ENCODE data around the gene OR2T2.
"Not testable (repeated sequence)": the region's sequence is repeated elsewhere in the genome, so short reads cannot be mapped to it uniquely, and the experiment has no call there.

Gene OR2T2

DNA sequence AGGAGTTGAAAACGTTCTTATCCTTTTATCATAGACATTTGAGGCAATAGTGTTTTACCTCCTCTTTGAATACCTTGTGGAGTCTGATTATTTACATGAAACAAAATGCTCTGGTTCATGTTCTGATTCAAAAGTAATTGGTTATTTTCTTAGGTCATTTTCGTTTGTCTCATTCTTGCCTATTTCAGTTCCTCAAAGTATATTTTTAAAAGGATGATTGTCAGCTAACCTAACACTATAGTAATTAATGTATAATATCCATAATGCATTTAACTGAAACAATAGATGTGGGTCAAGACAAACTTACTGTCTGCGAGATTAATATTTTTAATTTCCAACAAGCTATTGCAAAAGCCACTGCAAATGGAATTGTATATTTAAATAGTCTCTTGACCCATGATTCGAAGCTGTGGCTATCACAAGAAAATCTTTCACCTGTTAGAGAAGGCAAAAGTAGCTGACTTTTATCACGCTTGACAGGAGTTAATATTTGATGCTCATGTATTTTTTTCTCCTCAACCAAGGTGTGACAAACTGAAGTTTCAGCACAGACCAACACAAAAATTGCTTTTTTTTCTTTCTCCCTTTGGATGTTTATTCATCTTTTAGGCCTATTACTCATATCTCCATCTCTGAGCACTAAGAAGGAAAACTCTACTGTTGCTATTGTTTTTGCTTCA, 5.2 kb downstream of the OR2T2 start:
- DNase-seq, result not testable (repeated sequence)

DNA sequence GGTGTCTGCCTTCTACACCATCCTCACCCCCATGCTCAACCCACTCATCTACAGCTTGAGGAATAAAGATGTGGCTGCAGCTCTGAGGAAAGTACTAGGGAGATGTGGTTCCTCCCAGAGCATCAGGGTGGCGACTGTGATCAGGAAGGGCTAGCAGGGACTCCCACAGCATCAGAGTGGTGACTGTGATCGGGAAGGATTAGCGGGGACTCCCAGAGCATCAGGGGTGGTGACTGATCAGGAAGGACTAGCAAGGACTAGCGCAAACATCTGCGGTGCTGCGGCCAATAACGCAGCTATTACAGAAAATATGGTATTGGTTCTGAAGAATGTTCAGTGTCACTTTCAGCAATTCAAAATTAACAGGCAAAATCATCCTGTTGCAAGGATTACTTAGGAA, 8.2 kb downstream of the OR2T2 start:
- DNase-seq, result not testable (repeated sequence)

DNA sequence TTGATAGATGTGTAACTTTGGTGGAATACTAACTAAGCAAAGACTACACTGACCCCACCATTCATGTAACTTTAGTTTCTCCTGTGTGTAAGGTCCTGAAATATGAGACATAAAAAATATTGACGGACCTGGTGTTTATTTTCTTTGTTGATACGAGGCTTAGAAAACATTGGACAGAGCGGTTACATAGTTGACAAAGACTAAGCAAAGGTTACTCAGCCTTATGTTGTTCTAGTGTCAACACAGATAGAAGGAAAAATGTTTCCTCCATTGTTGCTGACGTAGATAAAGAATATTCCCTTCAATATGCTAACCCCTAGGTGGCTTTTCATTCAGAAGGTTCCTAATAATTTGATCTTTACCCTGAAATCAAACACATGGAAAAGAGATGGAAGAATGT, 9.6 kb downstream of the OR2T2 start:
- DNase-seq, result not testable (repeated sequence)

DNA sequence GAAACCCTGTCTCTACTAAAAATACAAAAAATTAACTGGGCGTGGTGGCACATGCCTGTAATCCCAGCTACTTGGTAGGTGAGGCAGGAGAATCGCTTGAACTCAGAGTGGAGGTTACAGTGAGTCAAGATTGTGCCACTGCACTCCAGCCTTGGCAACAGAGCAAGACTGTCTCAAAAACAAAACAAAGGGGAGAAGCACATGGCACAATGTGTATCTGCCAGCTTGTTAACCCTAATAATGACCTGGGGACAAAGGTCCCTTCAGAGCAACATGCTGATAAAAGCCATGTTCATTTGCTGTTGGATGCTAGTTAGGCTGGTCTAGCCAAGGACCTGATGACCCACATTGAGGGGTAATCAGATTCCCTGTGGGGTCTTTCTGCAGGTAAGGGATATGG, 11.2 kb downstream of the OR2T2 start:
- not testable (repeated sequence) for DNase-seq

DNA sequence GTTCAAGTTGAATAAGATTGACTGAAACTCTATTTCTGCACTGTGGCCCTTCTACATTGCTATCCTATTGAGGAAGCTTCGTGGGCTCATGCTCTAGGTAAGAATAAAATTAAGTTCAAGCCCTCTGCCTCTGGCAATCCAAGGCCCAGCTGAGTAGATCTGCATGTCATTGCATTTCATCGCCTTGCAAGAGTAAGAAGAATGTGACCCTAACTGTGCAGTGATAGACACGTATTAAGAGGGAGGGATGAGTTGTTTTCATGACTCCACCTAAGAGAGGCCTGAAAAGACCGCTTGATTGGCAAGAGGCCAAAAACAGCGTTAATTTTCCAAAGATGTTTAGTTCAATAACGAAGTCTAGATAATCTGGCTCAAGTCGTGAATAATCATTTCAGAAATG, 13.7 kb downstream of the OR2T2 start:
- DNase-seq, result not testable (repeated sequence)

DNA sequence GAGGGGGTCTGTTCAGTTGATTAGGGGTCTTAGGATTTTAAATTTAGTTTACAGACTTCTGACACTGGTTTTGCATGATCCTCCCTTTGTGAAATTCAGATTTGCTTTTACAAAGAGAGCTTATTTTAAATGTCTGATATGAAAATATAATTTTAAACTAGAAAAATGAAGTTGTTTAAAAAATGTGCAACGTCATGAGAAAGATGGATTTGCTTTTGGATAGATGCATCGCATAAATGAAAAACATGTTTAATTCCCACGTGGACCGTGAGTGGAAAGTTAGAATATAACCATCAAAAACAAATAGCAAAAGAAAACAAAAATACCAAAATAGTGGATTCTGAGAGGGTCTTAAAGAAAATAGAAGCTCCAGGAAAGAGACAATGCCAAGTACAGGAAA, 25.7 kb downstream of the OR2T2 start:
- DNase-seq, result no peak

DNA sequence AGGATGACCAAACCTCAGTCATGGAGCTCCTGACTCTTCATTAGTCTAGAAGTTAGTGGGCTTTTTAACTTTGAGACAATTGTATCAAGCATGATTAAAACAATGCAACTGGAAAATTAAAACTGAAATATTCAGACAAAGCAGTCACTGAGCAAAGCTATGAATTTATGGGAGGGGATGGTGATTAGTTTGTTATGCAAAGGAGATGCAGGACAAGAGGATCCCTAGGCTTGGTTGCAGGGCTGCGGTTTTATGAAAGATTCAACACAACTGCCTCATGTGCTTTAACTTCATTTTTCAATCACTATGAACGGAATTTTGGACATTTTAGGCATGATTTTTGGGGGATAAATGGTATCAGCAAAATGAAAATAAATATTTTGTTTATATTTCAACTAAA, 26.7 kb downstream of the OR2T2 start:
- DNase-seq, result not testable (repeated sequence)

DNA sequence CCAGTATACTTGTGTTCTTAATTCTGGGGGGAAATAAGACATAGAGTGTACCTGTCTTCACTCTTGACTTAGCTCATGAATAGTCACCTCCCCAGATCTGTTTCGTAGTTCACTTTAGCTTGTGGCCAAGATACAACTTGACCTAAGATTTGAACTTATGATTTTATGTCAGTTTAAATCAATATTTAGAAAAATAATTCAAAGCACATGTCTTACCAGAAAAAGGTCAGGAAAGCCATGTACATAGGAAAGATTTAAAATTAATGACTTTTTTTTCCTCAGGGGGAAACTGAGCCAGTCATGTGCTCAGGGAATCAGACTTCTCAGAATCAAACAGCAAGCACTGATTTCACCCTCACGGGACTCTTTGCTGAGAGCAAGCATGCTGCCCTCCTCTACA, 27.6 kb downstream of the OR2T2 start, which contains the start of gene OR2T3:
Gene OR2T3, plus strand, starts transcription at position 301 of the 400 bp plus-strand sequence. Its CDS starts 0 bp downstream, at position 301.
- not testable (repeated sequence) for DNase-seq

DNA sequence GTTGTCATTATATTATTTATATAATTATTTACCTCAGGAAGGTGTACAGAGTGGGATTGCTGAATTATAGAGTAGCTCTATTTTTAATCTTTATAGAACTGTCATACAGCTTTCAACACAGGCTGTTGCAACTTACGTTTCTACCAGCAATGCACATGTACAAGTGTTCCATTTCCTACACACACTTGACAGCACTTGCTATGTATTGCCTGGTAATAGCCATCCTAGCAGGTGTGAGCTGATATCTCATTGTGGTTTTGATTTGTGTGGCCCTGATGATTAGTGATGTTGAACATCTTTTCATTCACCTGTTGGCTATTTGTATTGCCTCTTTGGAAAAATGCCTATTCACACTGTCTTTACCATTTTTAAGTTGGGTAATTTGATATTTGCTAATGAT, 30.2 kb downstream of the OR2T2 start:
- not testable (repeated sequence) for DNase-seq

DNA sequence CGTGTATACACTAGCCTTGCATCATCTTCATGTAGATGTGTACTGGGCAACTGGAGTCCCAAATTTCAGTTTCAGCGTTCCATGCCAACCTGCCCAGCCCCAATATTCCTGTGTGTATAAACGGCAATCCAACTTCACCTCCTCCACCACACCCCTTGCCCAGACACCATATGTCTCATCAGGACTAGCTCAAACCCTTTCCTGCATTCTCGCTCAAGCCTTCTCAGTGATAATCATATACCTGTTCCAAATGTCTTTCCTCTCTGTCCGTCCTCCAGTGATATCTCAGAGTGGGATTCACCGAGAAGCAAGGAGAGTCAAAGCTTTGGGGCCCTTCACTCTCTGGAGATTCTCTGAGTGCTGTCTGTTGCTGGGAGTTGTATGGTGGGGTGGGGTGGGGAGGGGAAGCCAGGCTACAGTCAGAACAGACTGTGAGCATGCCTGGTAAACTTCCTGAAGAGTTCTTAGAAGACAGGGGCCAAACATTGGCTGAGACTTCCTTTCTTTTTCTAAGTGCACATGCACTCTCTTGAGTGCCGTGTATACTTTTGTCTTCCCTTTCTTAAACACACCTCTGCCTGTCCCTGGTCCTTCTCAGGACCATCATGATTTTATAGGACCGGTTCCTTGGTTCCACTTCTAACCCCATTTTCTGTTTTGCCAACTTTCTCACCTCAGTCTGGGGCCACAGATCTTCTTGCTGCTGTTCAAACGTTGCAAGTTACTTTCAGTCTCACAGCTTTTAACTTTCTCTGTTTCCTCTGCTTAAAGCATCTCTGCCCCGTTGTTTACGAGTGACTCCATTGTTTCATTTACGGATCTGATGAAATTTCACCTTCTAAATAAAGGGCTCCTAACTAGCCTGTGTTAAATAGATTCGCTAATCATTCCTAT, 36.5 kb downstream of the OR2T2 start:
- not testable (repeated sequence) for DNase-seq

DNA sequence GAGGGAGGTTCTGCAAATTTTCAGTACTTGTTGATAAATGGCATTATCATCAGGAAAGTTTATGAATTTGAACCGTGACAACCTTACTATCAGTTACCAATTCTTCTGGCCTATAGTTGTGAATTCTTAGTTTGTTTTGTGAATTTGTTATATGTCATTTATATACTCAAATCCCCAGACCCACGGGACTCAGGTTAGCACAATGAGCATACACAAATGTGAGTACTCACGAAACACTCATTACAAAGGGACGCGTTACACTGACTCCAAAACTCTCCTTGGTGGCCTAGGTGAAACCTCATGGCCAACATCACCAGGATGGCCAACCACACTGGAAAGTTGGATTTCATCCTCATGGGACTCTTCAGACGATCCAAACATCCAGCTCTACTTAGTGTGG, 42.9 kb downstream of the OR2T2 start, which contains the start of gene OR2T5:
Gene OR2T5, plus strand, starts transcription at position 301 of the 400 bp plus-strand sequence. Its CDS starts 0 bp downstream, at position 301.
- not testable (repeated sequence) for DNase-seq

DNA sequence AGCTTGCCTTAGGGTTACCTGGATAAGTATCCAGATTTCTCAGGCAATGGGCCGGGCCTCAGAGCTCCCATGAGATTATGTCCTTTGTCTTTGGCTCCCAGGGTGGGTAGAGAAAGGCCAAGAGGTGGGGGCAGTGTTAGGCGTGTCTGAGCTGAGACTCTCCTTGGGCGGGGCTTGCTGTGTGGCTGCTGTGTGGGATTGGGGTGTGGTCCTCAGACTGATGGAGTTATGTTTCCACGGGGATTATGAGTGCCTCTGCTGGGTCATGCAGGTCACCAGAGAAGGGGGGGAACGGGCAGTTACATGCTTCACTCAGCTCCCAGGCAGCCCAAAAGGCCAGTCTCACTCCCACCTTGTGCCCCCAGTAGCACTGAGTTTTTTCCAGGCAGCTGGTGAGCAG, 51.2 kb downstream of the OR2T2 start:
- not testable (repeated sequence) for DNase-seq

DNA sequence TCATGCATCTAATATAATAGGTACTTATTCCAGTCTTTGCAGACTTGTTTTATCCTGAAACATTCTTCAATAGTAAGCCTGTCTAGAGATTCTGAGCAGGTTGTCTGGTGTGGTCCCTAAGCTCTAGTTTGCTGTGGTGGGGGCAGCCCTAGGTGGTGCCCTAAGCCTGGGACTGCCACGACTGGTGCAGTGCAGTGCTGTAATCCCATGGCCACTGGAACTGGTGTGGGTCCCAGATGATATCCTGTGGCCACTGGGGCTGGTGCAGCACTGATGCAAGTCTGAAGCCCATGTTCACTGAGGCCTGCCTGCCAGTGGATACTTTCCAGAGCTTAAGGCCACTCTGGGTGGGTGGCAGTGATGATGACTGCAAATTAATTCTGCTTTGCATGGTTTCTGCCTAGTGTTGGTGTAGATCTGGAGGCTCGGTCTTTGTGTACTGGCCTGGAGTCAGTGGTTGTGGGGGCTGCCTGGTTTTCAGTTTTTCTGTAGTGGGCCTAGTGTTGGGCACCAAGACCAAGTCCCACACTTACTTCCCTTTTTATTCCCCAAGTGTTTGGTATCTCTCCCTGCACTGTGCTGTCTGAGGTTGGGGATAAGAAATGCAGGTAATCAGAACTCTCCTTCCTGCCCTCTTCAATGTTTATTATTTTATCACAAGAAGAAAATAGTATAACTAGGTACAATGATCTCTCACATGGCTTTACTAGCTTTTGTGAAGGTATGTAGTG, 55.0 kb downstream of the OR2T2 start:
- DNase-seq, result not testable (repeated sequence)

All from MV-4-11 (cell line).